GM23338 (cell line): ENCODE results near the gene RASGRP4. TPM values are rescaled to one million over a fixed set of nuclear protein-coding genes. Genes with fewer than 3 reads are reported as not detected.

ENCODE experiments used
- ATAC-seq: fragments of 200-7000 bp; cut with Tn5 transposase; 3 replicates; pipeline ENCODE4 v1.9.1; 2020
- DNase-seq: peaks from one replicate; pipeline ENCODE4 v3.0.0-alpha.2; 2015; ENCODE audit warnings: low spot score
- H2AFZ ChIP-seq: fragments of 200-600 bp; sonication (generic); 2 replicates; pipeline ENCODE4 v1.8.0; 2016; ENCODE audit warnings: antibody characterized with exemption, mild to moderate bottlenecking, moderate library complexity
- H3F3A ChIP-seq: fragments of 200-600 bp; sonication (generic); replicated peaks from 2 replicates; pipeline ENCODE4 v1.8.0; 2017; ENCODE audit warnings: antibody characterized with exemption, mixed run types, low read depth
- H3K27ac ChIP-seq: fragments of 200-600 bp; sonication (generic); 2 replicates; pipeline ENCODE4 v1.6.1; 2016; ENCODE audit warnings: low read depth
- H3K27me3 ChIP-seq: fragments of 200-600 bp; sonication (generic); 2 replicates; pipeline ENCODE4 v1.8.0; 2016; ENCODE audit warnings: mild to moderate bottlenecking, mixed run types, moderate library complexity; ENCODE audit not compliant: insufficient read depth
- H3K36me3 ChIP-seq: fragments of 200-600 bp; sonication (generic); 2 replicates; pipeline ENCODE4 v1.8.0; 2016; ENCODE audit warnings: mild to moderate bottlenecking; ENCODE audit not compliant: insufficient read depth
- H3K4me1 ChIP-seq: fragments of 200-600 bp; sonication (generic); 2 replicates; pipeline ENCODE4 v1.8.0; 2016; ENCODE audit warnings: mild to moderate bottlenecking, moderate library complexity; ENCODE audit not compliant: insufficient read depth
- H3K4me2 ChIP-seq: fragments of 200-600 bp; sonication (generic); 2 replicates; pipeline ENCODE4 v1.7.1; 2017; ENCODE audit warnings: mixed run types
- H3K4me3 ChIP-seq: fragments of 200-600 bp; sonication (generic); 2 replicates; pipeline ENCODE4 v1.6.1; 2016; ENCODE audit warnings: mixed run types
- H3K79me2 ChIP-seq: fragments of 200-600 bp; sonication (generic); replicated peaks from 2 replicates; pipeline ENCODE4 v1.8.0; 2017; ENCODE audit warnings: mild to moderate bottlenecking; ENCODE audit not compliant: insufficient read depth
- H3K9me2 ChIP-seq: fragments of 200-600 bp; sonication (generic); 2 replicates; pipeline ENCODE4 v1.8.0; 2017; ENCODE audit not compliant: insufficient read depth
- H4K20me1 ChIP-seq: fragments of 200-600 bp; sonication (generic); replicated peaks from 2 replicates; pipeline ENCODE4 v1.8.0; 2017; ENCODE audit warnings: mild to moderate bottlenecking; ENCODE audit not compliant: insufficient read depth
- H3K27ac Mint-ChIP-seq: 2 replicates; pipeline ENCODE4 v1.8.0; 2020; ENCODE audit warnings: inconsistent platforms, mild to moderate bottlenecking, moderate library complexity, mixed read lengths
- H3K27me3 Mint-ChIP-seq: 3 replicates; pipeline ENCODE4 v1.8.0; 2022; ENCODE audit warnings: low read depth, mild to moderate bottlenecking, moderate library complexity, mixed read lengths, inconsistent platforms; ENCODE audit not compliant: insufficient read depth, poor library complexity
- H3K36me3 Mint-ChIP-seq: 3 replicates; pipeline ENCODE4 v1.8.0; 2021; ENCODE audit warnings: low read depth, mild to moderate bottlenecking, inconsistent platforms, moderate library complexity, mixed read lengths
- H3K4me1 Mint-ChIP-seq: 3 replicates; pipeline ENCODE4 v1.8.0; 2020; ENCODE audit warnings: mild to moderate bottlenecking, inconsistent platforms, mixed read lengths
- H3K4me3 Mint-ChIP-seq: 3 replicates; pipeline ENCODE4 v1.8.0; 2021; ENCODE audit warnings: moderate library complexity, mild to moderate bottlenecking, inconsistent platforms, mixed read lengths
- H3K9me3 Mint-ChIP-seq: 3 replicates; pipeline ENCODE4 v1.8.0; 2020; ENCODE audit warnings: moderate library complexity, mild to moderate bottlenecking, inconsistent platforms, mixed read lengths
- CREB1 ChIP-seq: fragments of 250-450 bp; sonication (Bioruptor Pico); IDR thresholded peaks from 2 replicates; pipeline ENCODE4 v1.5.0; 2020; ENCODE audit warnings: low read depth, mild to moderate bottlenecking, moderate library complexity
- CTCF ChIP-seq, 2 experiments: fragments of 200-600 bp in 1 of 2; sonication (generic) in 1 of 2; conservative IDR thresholded peaks; 2 replicates each; pipeline versions ENCODE4 v1.5.1 to v1.6.1; 2016 to 2017; ENCODE audit warnings: antibody characterized with exemption in 2 of 2, low read depth in 2 of 2, mild to moderate bottlenecking in 2 of 2, moderate library complexity in 1 of 2
- ETS1 ChIP-seq: IDR thresholded peaks from 2 replicates; pipeline ENCODE4 v1.6.1; 2016; ENCODE audit warnings: antibody characterized with exemption
- EZH2 ChIP-seq: fragments of 200-600 bp; sonication (generic); IDR thresholded peaks from one replicate; pipeline ENCODE4 v1.8.0; 2017; ENCODE audit warnings: antibody characterized with exemption, mild to moderate bottlenecking, low read depth; ENCODE audit not compliant: unreplicated experiment
- EZH2phosphoT487 ChIP-seq: fragments of 200-600 bp; sonication (generic); IDR thresholded peaks from one replicate; pipeline ENCODE4 v1.8.1; 2018; ENCODE audit warnings: antibody characterized with exemption; ENCODE audit not compliant: unreplicated experiment
- JUNB ChIP-seq: IDR thresholded peaks from one replicate; pipeline ENCODE4 v1.6.1; 2016; ENCODE audit warnings: antibody characterized with exemption; ENCODE audit not compliant: unreplicated experiment
- NANOG ChIP-seq: IDR thresholded peaks from 2 replicates; pipeline ENCODE4 v1.6.1; 2016; ENCODE audit warnings: antibody characterized with exemption, borderline replicate concordance
- POLR2AphosphoS5 ChIP-seq: IDR thresholded peaks from 2 replicates; pipeline ENCODE4 v1.6.1; 2016; ENCODE audit warnings: antibody characterized with exemption, low read depth
- REST ChIP-seq: IDR thresholded peaks from one replicate; pipeline ENCODE4 v1.6.1; 2018; ENCODE audit warnings: antibody characterized with exemption; ENCODE audit not compliant: unreplicated experiment
- STAT1 ChIP-seq: IDR thresholded peaks from one replicate; pipeline ENCODE4 v1.6.1; 2016; ENCODE audit warnings: antibody characterized with exemption; ENCODE audit not compliant: unreplicated experiment
- ZNF114 ChIP-seq: fragments of 250-450 bp; sonication (Bioruptor Pico); IDR thresholded peaks from 2 replicates; pipeline ENCODE4 v1.5.0; 2020; ENCODE audit warnings: mild to moderate bottlenecking, moderate library complexity
- ZNF331 ChIP-seq: fragments of 250-450 bp; sonication (Bioruptor Pico); IDR thresholded peaks from 2 replicates; pipeline ENCODE4 v1.5.0; 2020; ENCODE audit warnings: low read depth, mild to moderate bottlenecking, moderate library complexity
- ZNF462 ChIP-seq: fragments of 250-450 bp; sonication (Bioruptor Pico); IDR thresholded peaks from 2 replicates; pipeline ENCODE4 v1.5.0; 2020; ENCODE audit warnings: mild to moderate bottlenecking, moderate library complexity
- polyA plus RNA-seq: library from polyadenylated mRNA; unstranded; fragments of >200 nt; fragmentation: Nextera tagmentation; extraction: Ambion mirVana; gene quantifications from 2 replicates; pipeline ENCODE4 v1.2.1, GENCODE V29; 2016
- total RNA-seq: library from RNA; depleted of rRNA; stranded (reverse); fragments of >200 nt; shearing (Covaris generic); gene quantifications from 2 replicates; pipeline ENCODE4 v1.2.3, GENCODE V29; 2014

Gene RASGRP4
- total and polyA plus RNA-seq, 2 experiments from 2014 or later, result 1.6 to 3.6 TPM

GRCh38 chr19:38375098-38375493 lies 50.9 kb downstream of the RASGRP4 start:
- TF ChIP-seq STAT1 (no peak), ZNF114 (CRISPR knock-in tag) (no peak), ETS1 (no peak), JUNB (no peak), ZNF462 (CRISPR knock-in tag) (no peak), CREB1 (CRISPR knock-in tag) (no peak), EZH2phosphoT487 (no peak), POLR2AphosphoS5 (no peak), REST (no peak), EZH2 (no peak), NANOG (no peak), ZNF331 (CRISPR knock-in tag) (no peak), CTCF (conservative IDR thresholded peaks at IDR 0.05; ENCODE audit: low read depth in 2 of 2) (no peak)
- Histone ChIP-seq H3K27ac (peak overlapping the region; percentile 8; the same call in 1 of the 2 replicates), H3K9me2 (no peaks in the 10 kb centered on the region), H3K36me3 (peaks cover 13% of the 10 kb centered on the region; the same call in 1 of the 2 replicates), H3K79me2 (peaks cover 29% of the 10 kb centered on the region), H4K20me1 (peaks cover 17% of the 10 kb centered on the region), H3F3A (no peaks in the 10 kb centered on the region), H2AFZ (peak overlapping the region; percentile 69), H3K4me1 (peaks cover 10% of the 10 kb centered on the region; the same call in 1 of the 2 replicates), H3K4me2 (peak overlapping the region; percentile 98), H3K4me3 (peak overlapping the region; percentile 90), H3K27me3 (no peaks in the 10 kb centered on the region)
- Mint-ChIP-seq H3K4me3 (peak overlapping the region; percentile 98), H3K9me3 (no peaks in the 10 kb centered on the region; the same call in 2 of the 3 replicates), H3K36me3 (peaks cover 17% of the 10 kb centered on the region), H3K4me1 (peaks cover 14% of the 10 kb centered on the region), H3K27me3 (peaks cover 12% of the 10 kb centered on the region), H3K27ac (peak overlapping the region; percentile 95)
- DNase-seq, result no peak
- peak; percentile 11 for ATAC-seq
